GM12878 (cell line): ENCODE data around the gene FABP7. TPM values are rescaled to one million over a fixed set of nuclear protein-coding genes. Genes with fewer than 3 reads are reported as not detected.

Source experiments
- ATAC-seq: fragments of 200-7000 bp; cut with Tn5 transposase; 3 replicates; pipeline ENCODE4 v1.9.1; 2020; ENCODE audit warnings: mild to moderate bottlenecking, moderate library complexity
- BruUV-seq: library from RNA; stranded (reverse); fragments of 400-500 nt; replicated peaks from 2 replicates; lab custom pipeline; 2021; lab: Mats Ljungman, UMichigan
- CTCF ChIA-PET: fragments of 300-600 bp; sonication (Branson Sonifier 250); formaldehyde crosslinking; extraction: SDS; loops from one replicate; lab custom pipeline; 2021; ENCODE audit warnings: inconsistent platforms; lab: Yijun Ruan, JAX
- POLR2A ChIA-PET: fragments of 350-600 bp; formaldehyde crosslinking; extraction: SDS; loops from one replicate; lab custom pipeline; 2021; ENCODE audit warnings: inconsistent platforms; lab: Charles Lee
- RAD21 ChIA-PET: fragments of 300-600 bp; sonication (Branson Sonifier 250); formaldehyde crosslinking; loops from one replicate; lab custom pipeline; 2023; ENCODE audit warnings: antibody characterized with exemption; ENCODE audit not compliant: unreplicated experiment; lab: Charles Lee
- SMC1A ChIA-PET: fragments of 300-600 bp; sonication (Branson Sonifier 250); formaldehyde crosslinking; loops from one replicate; lab custom pipeline; 2023; ENCODE audit not compliant: unreplicated experiment, uncharacterized antibody; lab: Charles Lee
- DNase-seq: peaks from one replicate; pipeline ENCODE4 v3.0.0-alpha.2; 2011; ENCODE audit warnings: low read depth, low spot score
- FAIRE-seq: peaks from 3 replicates; lab custom pipeline; 2011; peaks lifted over from hg19 to GRCh38; lab: Jason Lieb, UNC
- H2AFZ ChIP-seq: 2 replicates; pipeline ENCODE4 v1.6.0; 2011; ENCODE audit warnings: low read depth, low read length, control low read depth; ENCODE audit not compliant: control insufficient read depth
- H3K27ac ChIP-seq: 2 replicates; pipeline ENCODE4 v1.5.1; 2011; ENCODE audit warnings: control low read depth; ENCODE audit not compliant: control insufficient read depth, insufficient read depth
- H3K27me3 ChIP-seq, 2 experiments: replicated peaks in 1 of 2; 2 replicates each; pipeline versions ENCODE4 v1.6.0 to v1.6.1; 2011; ENCODE audit warnings: low read length in 1 of 2; ENCODE audit not compliant: control insufficient read depth in 2 of 2, insufficient read depth in 2 of 2
- H3K36me3 ChIP-seq, 2 experiments: 2 replicates each; pipeline ENCODE4 v1.5.1; 2011; ENCODE audit warnings: low read length in 1 of 2; ENCODE audit not compliant: control insufficient read depth in 2 of 2, insufficient read depth in 2 of 2
- H3K4me1 ChIP-seq: 2 replicates; pipeline ENCODE4 v1.6.1; 2011; ENCODE audit warnings: mild to moderate bottlenecking, low read length, moderate library complexity, mixed read lengths; ENCODE audit not compliant: control insufficient read depth, insufficient read depth
- H3K4me2 ChIP-seq: 2 replicates; pipeline ENCODE4 v1.6.0; 2011; ENCODE audit warnings: control low read depth; ENCODE audit not compliant: control insufficient read depth, insufficient read depth
- H3K4me3 ChIP-seq: fragments of 200-600 bp; sonication (generic); 2 replicates; pipeline ENCODE4 v1.5.1; 2016
- H3K79me2 ChIP-seq: 2 replicates; pipeline ENCODE4 v1.6.0; 2011; ENCODE audit warnings: low read length; ENCODE audit not compliant: control insufficient read depth, insufficient read depth
- H3K9ac ChIP-seq: 2 replicates; pipeline ENCODE4 v1.8.0; 2011; ENCODE audit warnings: low read length, control low read depth, mixed read lengths; ENCODE audit not compliant: control insufficient read depth, insufficient read depth
- H3K9me3 ChIP-seq: replicated peaks from 3 replicates; pipeline ENCODE4 v1.5.1; 2011; ENCODE audit warnings: mild to moderate bottlenecking, low read length; ENCODE audit not compliant: control insufficient read depth, insufficient read depth
- H4K20me1 ChIP-seq: 2 replicates; pipeline ENCODE4 v1.6.0; 2011; ENCODE audit not compliant: control insufficient read depth, insufficient read depth
- IKZF1 ChIP-seq: fragments of 450-650 bp; conservative IDR thresholded peaks from 2 replicates; pipeline ENCODE4 v1.6.1; 2017; ENCODE audit warnings: antibody characterized with exemption, mild to moderate bottlenecking
- IKZF2 ChIP-seq, 2 experiments: fragments of 450-650 bp; IDR thresholded peaks; 2 replicates each; pipeline ENCODE4 v1.6.1; 2017; ENCODE audit warnings: mild to moderate bottlenecking in 2 of 2, moderate library complexity in 2 of 2
- MTA2 ChIP-seq: fragments of 450-650 bp; IDR thresholded peaks from 2 replicates; pipeline ENCODE4 v1.6.1; 2016; ENCODE audit warnings: low read depth, mild to moderate bottlenecking, moderate library complexity
- NR2F1 ChIP-seq: fragments of 450-650 bp; conservative IDR thresholded peaks from 2 replicates; pipeline ENCODE4 v1.6.1; 2017; ENCODE audit warnings: mild to moderate bottlenecking
- SRF ChIP-seq, 2 experiments: IDR thresholded peaks; 2 replicates each; pipeline ENCODE4 v1.6.1; 2011; ENCODE audit warnings: low read depth in 2 of 2, low read length in 2 of 2, mild to moderate bottlenecking in 1 of 2, moderate library complexity in 1 of 2
- WGBS: methylation state at CpG from one replicate; pipeline ENCODE4 v1.1.6; 2016; ENCODE audit warnings: low lambda C conversion rate; ENCODE audit not compliant: insufficient replicate concordance, insufficient coverage; ENCODE audit errors: missing lambda C conversion rate; 5-methylcytosine and 5-hydroxymethylcytosine counted together
- in situ Hi-C: fragments of 300-500 bp; cut with MboI; formaldehyde crosslinking; loops from 9 replicates; pipeline ENCODE4 v1.14.3; 2018; ENCODE audit warnings: mixed read lengths
- intact Hi-C: fragments of 100-400 bp; cut with micrococcal nuclease; formaldehyde crosslinking; loops from one replicate; pipeline ENCODE4 v1.14.2; 2022; ENCODE audit not compliant: unreplicated experiment
- polyA plus RNA-seq, 11 experiments: library from polyadenylated mRNA; depleted of rRNA in 4 of 11; unstranded in 6 of 11; stranded (reverse) in 5 of 11; fragments of >200 nt; fragmentation: Nextera tagmentation in 4 of 11; fragmentation: Illumina TruSeq in 1 of 11; extraction: Ambion mirVana in 4 of 11; extraction: Trizol in 1 of 11; gene quantifications; 1 replicate in 1 of 11; 2 replicates in 10 of 11; pipeline versions ENCODE4 v1.2.1 to v1.2.3, GENCODE V29; 2011 to 2016; ENCODE audit warnings: inconsistent platforms in 2 of 11, missing spikeins in 2 of 11, low read depth in 1 of 11
- total RNA-seq, 4 experiments: library from RNA; depleted of rRNA in 3 of 4; stranded (reverse); fragments of >200 nt in 3 of 4; fragmentation: Illumina TruSeq in 1 of 4; extraction: Trizol in 1 of 4; gene quantifications; 2 replicates each; pipeline versions ENCODE4 v1.2.1 to v1.2.3, GENCODE V29; 2013 to 2021
- TF ChIP-seq, protein P1 (sequence below): fragments of 450-650 bp; IDR thresholded peaks from 2 replicates; pipeline ENCODE4 v1.6.1; 2017; ENCODE audit warnings: mild to moderate bottlenecking, moderate library complexity
- TF ChIP-seq, protein P2 (sequence below): fragments of 450-650 bp; IDR thresholded peaks from 2 replicates; pipeline ENCODE4 v1.6.1; 2016; ENCODE audit warnings: mild to moderate bottlenecking
- TF ChIP-seq, protein P3 (sequence below): fragments of 450-650 bp; IDR thresholded peaks from 2 replicates; pipeline ENCODE4 v1.6.1; 2017; ENCODE audit warnings: low read depth, mild to moderate bottlenecking, moderate library complexity

The FABP7 gene
- total and polyA plus RNA-seq, 10 of the 15 experiments (the other 5 are each of a cell fraction or from before 2014, with no cell fraction given): not detected

DNA sequence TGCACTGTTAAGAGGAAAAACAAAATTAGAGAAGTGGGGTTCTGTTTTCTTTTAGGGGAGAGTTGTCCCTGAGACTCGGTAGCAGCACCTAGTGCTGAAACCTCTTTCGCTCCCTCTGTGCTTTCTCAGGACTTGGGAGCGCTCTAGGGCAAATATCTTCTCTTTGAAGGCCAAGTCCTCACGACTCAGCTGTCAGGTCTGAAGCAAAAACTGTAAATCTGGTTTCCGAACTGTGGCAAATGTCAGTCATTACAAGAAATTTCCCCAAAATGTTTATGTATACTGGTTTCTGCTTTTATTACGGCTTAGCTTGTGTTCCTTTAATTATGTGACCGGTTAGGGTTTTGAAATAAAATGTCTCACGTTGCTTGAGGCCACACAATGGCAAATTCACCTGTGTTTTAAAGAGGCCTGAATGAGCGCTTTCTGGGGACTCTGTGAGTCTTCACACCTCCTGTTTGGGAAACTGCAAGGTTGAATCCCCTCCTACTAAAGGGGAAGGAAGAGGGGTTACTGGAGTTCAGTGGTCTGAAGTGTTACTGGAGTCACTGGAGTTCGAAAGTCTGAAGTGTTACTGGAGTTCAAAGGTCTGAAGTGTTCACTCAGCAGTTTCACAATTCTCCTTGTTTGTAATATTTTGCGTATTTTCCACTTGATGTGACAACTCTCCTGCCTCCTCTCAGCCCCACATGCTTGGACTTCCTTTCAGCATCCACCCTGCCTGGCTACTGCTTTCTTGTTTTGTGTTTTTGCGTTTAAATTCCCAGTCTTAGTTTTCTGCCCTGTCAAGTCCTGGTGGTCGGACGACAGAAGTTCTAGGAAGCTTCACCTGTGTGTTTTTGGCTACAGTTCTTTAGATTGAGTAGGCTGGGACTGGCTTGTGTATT is 11.2 kb downstream of the FABP7 start:
- H3K27ac ChIP-seq: no peak overlapping the region
- ChIA-PET RAD21 (interaction anchor here (1.4 to 7.9 kb wide), 6 partner anchors 32 to 81 kb away, joined by 4 to 57 read pairs (median 12); no protein-coding TSS in a partner anchor), POLR2A (interaction anchor here (1.1 to 4.2 kb wide), 2 partner anchors 30 to 38 kb away, joined by 3 to 14 read pairs; no protein-coding TSS in a partner anchor), CTCF (interaction anchor here (0.8 to 6.8 kb wide), 14 partner anchors 9 to 63 kb away, joined by 3 to 52 read pairs (median 6); no protein-coding TSS in a partner anchor), SMC1A (interaction anchor here (0.8 to 8.2 kb wide), 16 partner anchors 8 to 86 kb away, joined by 3 to 98 read pairs (median 5); no protein-coding TSS in a partner anchor)
- H2AFZ ChIP-seq: no peak overlapping the region
- DNase-seq (no peak), FAIRE-seq (no peak), ATAC-seq (peak; percentile 10)
- 41% methylated on average over 14 of the region's 14 CpGs for WGBS
- in situ Hi-C loops (no loop called here), intact Hi-C loops (no loop called here)
- H3K9me3 ChIP-seq: no peaks in the 10 kb centered on the region
- H3K79me2 ChIP-seq: no peaks in the 10 kb centered on the region
- H3K27me3 ChIP-seq: peaks cover 7 to 16% of the 10 kb centered on the region in 2 experiments
- H3K36me3 ChIP-seq: no peaks in the 10 kb centered on the region
- BruUV-seq: no TSS peak
- H3K4me1 ChIP-seq: no peaks in the 10 kb centered on the region
- H3K4me3 ChIP-seq: no peak overlapping the region
- H4K20me1 ChIP-seq: no peaks in the 10 kb centered on the region
- no peak overlapping the region for H3K4me2 ChIP-seq
- peak; percentile 36; the same call in 1 of the 2 replicates for TF ChIP-seq MTA2
- TF ChIP-seq SRF (IDR thresholded peaks at IDR 0.05; ENCODE audit: low read depth in 2 of 2, low read length in 2 of 2): no peak
- TF ChIP-seq, protein P1, sequence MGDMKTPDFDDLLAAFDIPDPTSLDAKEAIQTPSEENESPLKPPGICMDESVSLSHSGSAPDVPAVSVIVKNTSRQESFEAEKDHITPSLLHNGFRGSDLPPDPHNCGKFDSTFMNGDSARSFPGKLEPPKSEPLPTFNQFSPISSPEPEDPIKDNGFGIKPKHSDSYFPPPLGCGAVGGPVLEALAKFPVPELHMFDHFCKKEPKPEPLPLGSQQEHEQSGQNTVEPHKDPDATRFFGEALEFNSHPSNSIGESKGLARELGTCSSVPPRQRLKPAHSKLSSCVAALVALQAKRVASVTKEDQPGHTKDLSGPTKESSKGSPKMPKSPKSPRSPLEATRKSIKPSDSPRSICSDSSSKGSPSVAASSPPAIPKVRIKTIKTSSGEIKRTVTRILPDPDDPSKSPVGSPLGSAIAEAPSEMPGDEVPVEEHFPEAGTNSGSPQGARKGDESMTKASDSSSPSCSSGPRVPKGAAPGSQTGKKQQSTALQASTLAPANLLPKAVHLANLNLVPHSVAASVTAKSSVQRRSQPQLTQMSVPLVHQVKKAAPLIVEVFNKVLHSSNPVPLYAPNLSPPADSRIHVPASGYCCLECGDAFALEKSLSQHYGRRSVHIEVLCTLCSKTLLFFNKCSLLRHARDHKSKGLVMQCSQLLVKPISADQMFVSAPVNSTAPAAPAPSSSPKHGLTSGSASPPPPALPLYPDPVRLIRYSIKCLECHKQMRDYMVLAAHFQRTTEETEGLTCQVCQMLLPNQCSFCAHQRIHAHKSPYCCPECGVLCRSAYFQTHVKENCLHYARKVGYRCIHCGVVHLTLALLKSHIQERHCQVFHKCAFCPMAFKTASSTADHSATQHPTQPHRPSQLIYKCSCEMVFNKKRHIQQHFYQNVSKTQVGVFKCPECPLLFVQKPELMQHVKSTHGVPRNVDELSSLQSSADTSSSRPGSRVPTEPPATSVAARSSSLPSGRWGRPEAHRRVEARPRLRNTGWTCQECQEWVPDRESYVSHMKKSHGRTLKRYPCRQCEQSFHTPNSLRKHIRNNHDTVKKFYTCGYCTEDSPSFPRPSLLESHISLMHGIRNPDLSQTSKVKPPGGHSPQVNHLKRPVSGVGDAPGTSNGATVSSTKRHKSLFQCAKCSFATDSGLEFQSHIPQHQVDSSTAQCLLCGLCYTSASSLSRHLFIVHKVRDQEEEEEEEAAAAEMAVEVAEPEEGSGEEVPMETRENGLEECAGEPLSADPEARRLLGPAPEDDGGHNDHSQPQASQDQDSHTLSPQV: no peak
- TF ChIP-seq, protein P2, sequence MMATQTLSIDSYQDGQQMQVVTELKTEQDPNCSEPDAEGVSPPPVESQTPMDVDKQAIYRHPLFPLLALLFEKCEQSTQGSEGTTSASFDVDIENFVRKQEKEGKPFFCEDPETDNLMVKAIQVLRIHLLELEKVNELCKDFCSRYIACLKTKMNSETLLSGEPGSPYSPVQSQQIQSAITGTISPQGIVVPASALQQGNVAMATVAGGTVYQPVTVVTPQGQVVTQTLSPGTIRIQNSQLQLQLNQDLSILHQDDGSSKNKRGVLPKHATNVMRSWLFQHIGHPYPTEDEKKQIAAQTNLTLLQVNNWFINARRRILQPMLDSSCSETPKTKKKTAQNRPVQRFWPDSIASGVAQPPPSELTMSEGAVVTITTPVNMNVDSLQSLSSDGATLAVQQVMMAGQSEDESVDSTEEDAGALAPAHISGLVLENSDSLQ: peak; percentile 30; the same call in 1 of the 2 replicates
- peak; percentile 48 to 71; a peak in 2 of 4 replicates for TF ChIP-seq IKZF2 (IDR thresholded peaks at IDR 0.05)
- TF ChIP-seq NR2F1: peak; percentile 56
- TF ChIP-seq IKZF1: peak; percentile 61
- TF ChIP-seq, protein P3, sequence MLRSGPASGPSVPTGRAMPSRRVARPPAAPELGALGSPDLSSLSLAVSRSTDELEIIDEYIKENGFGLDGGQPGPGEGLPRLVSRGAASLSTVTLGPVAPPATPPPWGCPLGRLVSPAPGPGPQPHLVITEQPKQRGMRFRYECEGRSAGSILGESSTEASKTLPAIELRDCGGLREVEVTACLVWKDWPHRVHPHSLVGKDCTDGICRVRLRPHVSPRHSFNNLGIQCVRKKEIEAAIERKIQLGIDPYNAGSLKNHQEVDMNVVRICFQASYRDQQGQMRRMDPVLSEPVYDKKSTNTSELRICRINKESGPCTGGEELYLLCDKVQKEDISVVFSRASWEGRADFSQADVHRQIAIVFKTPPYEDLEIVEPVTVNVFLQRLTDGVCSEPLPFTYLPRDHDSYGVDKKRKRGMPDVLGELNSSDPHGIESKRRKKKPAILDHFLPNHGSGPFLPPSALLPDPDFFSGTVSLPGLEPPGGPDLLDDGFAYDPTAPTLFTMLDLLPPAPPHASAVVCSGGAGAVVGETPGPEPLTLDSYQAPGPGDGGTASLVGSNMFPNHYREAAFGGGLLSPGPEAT: peak; percentile 48; the same call in 1 of the 2 replicates
- no peak overlapping the region for H3K9ac ChIP-seq
